ENCODE data around the gene TRAPPC1.

The TRAPPC1 gene

DNA sequence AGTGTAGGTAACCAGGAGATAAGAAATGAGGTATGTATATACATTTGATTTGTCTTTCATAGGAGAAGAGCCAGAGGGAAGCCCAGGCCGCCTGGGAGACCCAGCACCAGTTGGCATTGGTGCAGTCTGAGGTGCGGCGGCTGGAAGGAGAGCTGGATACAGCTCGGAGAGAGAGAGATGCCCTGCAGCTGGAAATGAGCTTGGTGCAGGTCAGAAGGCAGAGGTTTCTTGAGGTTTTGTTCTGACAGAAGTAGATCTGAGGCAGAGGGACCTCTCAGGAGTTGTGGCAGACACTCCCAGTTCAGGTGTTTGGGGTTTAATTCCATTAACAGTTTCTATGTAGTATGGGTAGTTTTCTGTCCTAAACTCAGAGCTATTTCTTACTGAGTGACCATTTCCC is 8.3 kb upstream of the TRAPPC1 start:
- DNase-seq: no peak

DNA sequence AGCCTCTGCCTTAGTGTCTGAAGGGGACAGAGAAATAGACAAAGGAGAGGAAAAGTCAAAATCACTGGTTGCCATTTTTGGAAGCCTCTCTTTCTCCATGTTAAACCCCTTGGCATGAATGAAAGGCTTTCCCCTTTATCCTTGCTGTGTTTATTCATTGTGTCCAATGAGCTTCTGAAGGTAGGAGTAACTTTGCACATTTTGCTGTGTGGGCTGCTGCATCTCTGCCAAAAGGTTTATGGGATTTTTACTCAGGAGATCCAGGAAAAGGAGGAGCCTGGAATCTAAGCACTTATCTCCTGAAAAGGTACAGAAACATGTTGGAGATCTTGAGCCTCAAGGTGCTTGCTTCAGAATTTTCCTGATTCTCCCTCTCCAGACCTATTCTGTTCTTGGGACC is 4.1 kb upstream of the TRAPPC1 start:
- DNase-seq: no peak

DNA sequence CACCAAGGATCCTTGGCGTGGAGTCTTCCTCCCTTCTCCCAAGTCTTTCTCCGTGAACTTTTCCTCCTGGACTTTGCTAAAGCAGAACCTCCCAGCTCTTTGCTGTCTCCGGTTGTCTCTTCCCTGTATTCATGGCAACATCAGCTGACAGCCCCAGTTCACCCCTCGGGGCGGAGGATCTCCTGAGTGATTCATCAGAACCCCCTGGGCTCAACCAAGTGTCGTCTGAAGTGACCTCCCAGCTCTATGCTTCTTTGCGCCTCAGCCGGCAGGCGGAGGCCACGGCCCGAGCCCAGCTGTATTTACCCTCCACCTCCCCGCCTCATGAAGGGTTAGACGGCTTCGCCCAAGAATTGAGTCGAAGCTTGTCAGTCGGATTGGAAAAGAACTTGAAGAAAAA is 1.2 kb upstream of the TRAPPC1 start:
- DNase-seq: no peak

DNA sequence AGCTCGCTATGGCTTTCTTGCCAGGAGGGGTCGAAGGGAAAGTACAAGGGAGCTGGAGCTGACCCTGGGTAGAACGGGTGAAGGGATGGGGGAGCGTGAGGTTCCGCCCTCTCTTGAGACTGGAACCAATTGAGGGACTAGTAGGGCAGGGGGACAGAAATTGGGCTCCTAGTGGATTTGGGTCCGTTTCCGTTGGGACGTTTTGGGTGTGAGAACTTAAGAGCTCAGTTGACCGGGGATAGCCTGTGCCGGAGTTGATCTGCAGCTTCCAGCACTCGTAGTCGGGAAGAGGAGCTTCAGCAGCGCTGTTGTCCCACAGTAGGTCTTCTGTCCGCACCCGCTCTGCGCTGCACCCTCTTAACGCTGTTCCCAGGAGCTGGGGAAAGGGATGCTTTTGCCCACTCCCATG is 741 bp upstream of the TRAPPC1 start:
- no peak for DNase-seq

DNA sequence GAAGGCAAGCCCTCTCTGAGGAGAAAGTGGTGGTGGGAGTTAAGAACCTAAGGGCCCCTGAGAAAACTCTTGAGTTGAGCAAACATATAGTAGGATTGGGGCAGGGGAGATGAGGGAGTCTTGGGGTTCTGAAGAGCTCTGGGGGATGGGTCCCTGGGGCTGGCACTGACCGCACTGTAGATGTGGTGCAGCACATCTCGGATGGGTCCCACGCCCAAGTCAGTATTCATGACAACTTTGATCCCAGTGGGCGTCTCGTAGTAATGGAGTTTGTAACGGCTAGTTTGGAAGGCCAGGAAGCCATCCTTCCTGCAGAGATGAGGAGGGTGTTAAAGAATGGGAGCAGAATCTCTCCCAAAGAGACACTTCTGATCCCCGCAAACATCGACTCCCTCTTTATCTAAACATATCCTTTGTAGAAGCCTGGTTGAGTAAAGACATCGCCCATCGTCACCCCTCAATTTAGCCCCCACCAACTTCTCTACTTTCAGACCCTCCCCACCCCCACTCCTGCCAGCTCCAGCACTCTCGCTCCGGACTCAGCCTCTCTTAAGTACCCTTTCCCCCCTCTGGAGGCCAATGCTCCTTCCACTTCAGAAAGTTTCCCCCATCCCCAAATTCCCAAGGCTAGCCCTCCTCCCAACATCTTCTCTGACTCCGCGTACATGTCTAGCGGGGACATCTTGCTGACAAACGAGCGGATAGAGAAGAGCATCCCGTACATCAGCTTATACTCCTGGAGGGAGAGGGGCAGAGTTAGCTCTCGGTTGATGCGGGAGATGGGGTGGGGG is 710 bp downstream of the TRAPPC1 start:
- DNase-seq: no peak

DNA sequence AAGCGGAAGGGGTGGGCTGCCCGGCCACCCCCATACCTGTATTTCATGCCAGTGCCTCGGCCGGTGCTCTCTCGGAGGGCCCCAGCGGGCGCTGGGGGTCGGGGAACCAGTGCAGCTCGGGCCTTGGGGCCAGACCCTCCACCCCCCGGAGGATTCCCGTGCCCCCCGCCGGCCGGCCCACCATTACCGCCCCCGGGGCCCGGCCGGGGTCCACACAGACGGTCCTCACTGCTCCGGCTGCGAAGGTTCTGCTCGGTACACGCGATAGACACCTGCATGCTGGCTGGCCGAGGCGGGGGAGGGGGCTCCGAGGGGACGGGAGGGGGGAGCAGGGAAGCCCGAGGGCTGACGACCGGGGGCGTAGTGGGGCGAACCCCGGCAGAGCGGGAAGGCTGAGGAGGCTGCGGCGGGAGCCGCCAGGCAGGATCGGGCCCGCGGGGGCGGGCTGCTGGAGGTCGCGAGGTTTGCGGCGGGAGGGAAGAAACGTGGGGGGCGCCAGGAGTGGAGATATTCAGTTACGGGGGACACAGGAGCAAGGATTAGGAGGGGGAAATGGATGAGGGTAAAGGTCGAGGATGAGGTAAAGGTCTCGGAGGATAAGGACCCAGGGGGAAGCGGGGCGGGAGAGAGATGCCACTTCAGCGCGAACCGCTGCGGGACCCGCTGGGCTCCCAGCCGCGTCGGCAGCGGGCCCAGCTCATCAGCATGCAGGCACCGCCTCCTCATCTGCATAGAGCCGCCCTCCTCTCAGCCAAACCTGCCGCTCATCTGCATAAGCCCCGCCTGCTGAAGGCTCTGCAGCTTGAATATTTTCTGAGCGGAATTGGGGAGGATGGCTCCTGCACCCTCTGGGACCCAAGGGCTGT is 2.4 kb downstream of the TRAPPC1 start, which contains the start of gene KCNAB3:
KCNAB3 (minus strand) TSS at position 699 of the 866 bp plus-strand sequence; CDS start at position 278, 421 bp downstream.
- peak; percentile 25 for DNase-seq

DNA sequence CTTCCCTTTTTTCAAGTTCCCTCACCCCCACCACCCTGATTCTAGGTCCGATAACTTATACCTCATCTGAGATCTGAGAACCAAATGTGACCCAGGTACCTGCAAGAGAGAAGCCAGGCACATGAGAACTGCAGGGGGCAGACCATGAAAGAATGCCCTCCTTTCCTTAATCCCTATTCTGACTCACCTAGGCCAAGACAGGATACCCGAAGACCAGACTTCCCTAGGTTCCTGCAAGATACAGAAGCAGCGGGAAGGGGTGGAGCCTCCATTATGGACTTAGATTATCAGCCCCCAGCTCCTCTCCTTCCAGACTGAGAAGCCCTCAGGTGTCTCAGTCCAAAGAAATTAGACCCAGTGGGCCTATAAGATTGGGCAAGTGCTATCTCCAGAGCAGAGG is 4.2 kb downstream of the TRAPPC1 start:
- DNase-seq: no peak

DNA sequence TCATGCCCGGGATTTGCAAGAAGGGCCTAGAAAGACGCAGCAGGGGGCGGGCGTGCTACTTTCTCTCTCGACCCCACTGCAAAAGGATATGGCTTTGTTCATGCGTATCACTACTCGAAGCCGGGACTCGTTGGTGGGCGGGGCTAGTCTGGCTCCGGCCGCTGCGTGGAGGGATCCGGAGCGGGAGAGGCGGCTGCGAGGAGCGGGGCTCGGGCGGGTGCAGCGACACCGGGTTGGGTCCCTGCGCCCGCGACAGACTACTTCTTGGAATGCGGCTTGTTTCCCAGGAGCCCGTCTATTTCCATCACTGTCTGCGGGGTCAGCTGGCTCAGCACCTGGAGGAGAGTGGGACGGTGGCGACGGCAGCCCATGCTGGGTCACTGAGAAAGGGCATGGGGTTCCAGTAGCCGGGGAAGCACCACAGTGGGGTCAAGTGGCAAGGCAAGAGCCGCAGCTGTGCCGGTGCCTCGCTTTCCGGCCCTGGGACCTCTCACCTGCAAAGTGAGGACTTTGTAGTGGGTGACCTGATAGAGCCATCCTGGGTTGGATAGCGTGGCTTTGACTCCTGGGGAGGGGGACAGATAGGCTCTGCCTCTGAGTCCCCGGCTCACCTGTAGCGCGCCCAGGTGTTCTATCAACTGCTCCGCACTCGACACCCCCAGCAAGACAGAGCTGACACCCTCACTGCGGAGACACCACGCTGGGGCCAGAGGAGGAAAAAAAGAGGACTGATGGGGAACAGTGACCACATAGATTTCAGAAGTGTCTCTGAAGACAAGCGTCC is 8.7 kb downstream of the TRAPPC1 start:
- DNase-seq: no peak

DNA sequence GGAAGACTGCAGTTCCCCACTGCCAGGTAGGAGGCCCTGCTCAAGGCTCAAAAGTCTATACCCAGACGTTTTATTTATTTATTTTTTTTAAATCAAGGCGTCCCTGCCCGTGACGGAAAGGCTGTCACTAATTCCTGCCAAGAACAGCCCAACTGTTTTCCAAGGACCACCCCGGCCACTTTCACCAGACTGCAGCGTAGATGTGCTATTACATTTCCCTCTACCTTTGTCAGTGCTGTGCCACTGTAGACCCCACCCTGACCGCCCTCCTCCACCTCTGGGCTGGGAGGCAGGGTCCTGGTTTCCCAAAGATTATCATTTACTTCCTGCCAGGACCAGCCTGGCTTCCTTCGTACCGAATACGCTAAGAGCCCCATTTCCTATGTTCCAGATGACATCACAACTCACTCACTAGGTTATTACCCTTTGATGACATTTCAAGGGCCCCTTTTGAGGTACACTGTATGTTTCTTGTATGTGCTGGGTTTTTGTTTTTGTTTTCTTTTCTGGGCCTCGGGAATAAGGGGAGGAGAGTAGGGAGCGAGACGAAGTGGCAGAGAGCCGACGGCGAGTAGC is 9.4 kb downstream of the TRAPPC1 start:
- DNase-seq: no peak

DNA sequence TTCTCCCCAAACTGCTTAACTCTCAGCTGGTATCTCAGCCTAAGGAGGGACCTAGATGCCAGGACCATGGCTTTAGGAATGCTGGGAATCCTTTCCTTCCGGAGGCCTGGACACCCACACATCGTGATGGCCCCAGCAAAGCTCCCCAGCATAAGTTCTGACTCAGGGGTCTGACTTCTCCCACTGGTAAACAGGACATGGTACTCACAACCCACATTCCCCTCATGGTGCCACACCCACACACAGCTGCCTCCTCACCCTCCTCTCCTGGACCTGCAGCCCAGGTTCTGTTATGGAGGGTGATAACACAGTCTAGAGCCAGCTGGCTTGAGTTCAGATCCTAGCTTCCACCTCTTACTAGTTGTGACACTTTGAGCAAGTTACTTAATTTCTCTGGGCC is 14.9 kb downstream of the TRAPPC1 start:
- no peak for DNase-seq

DNA sequence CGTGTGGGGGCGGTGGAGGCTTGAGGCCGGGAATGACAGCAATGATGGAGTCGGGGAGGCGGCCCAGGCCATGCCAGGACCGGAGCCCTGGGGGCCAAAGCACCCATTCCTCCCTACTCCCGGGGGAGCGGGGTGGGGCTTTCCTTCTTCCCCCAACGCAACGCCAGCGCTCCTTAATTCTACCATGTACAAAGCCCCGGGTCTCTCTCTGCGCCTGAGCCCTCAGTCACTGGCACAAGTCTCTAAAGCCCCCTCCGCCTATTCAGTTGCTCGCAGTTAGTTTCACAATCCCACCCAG is 15.4 kb downstream of the TRAPPC1 start:
- DNase-seq: no peak

DNA sequence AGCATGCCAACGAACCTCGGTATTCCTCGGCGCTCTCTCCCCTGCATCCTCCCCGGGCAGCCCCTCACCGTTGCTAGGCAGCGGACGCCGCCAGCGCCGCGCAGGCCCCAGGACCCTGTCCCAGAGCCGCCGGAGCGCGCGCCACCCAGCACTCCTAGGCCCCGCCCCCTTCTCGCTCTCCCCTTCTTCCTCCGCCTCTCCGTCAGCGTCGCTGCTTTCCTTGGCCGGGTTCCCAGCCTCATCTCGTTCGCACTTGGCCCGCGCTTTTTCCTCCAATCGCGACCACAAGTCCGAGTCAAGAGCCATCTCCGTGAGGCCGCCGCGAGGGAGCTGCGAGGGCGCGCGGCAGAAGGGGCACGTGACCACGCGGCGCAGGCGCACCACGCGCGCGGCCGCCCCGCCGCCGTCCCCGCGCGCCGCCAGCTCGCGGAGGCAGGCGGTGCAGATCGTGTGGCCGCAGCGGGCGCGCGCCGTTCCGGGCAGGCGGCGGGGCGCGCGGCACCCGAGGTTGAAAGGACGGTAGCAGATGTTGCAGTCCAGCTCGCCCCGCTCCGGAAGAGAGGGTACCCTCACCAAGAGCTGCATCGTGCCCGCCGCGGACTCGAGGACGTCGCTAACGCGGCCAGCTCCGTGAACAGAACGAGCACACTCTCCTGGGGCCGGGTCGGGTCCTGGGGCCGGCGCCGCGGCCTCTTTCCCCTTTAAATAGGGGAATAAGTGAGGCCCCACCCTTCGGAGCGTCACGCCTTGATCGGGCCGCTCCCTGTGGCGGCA is 15.9 kb downstream of the TRAPPC1 start, which contains the start of gene RNF227:
RNF227 (minus strand) TSS at position 679 of the 774 bp plus-strand sequence; CDS start at position 585, 94 bp downstream.
- DNase-seq: peak; percentile 36

DNA sequence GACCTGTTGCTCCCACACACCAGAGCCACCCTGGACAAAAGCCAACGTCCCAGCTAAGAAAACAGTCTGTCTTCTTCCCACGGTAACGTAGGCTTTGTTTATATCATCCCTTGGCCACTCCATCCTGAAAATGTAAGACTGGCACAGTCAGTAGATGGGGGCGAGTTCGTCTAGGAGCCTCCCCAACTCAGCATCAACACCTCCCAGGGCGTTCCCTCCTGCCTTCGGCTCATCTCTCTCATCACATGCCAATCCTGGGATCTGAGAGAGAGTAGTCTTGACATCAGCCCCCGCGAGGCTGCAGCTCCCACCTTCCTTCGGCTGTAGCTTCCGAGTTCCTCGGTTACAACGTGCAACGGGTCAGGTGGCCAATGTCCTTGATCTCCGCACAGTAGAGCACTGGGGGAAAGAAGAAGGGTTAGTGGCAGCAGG is 16.6 kb downstream of the TRAPPC1 start:
- DNase-seq: no peak

DNA sequence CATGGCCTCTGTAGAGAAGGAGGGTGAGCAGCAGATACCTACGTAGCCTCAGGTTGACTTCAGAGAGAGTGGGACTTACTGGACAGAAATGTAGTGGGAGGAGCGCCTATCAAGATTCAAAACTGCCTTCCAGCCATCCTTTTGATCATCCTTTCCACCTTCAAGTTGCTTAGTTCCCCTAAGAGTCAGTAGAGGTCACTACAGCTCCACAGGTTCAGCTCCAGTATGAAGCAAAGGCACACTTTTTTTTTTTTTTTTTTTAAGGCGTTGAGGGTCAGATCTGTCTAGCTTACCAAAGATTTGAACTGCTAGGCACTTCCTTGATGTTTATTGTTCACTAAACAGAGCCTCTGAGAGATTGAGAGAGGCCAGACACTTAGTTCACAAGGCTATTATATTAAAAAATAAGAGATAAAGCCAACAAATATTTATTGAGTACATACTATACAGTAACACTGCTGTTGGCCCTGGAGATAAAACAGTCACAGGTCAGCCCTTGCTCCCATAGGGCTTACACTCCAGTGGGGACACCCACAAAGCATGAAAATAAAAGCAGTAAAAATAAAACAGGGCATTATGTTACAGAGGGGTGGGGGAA is 18.7 kb downstream of the TRAPPC1 start:
- no peak for DNase-seq

DNA sequence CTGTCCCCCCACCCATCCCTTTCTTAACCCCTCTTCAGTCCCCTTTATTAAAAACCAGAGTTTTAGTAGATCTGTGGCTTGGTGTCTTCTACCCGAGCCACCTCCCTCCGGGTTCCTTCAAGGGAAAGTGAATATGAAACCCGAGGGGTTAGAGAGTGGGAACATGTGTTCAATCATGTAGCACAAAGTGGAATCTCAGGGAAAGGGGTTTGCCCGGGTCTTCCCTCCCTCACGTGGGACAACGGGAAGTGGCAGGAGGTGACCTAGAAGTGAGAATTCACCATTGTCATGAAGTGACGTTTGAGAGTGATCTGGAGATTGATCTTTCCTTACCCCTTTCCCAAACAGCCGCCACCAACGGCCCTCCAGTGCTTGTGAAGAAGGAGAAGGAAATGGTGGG is 20.6 kb downstream of the TRAPPC1 start:
- DNase-seq: no peak

DNA sequence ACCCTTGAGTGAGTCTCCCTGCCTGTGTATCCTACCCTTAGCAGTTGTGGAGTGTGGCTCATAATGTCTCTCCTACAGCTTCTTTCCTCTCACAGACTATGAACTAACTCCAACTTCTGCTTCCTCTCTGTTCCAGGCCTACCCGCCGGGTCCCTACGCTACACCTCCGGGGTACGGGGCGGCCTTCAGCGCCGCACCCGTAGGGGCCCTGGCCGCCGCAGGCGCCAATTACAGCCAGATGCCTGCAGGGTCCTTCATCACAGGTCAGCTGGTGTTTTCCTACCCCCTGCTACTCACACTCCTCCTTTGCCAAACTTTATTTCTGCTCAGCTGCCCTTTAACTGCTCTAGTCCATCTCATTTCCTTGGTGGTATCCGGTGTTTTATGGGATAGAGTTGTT is 21.0 kb downstream of the TRAPPC1 start:
- no peak for DNase-seq

DNA sequence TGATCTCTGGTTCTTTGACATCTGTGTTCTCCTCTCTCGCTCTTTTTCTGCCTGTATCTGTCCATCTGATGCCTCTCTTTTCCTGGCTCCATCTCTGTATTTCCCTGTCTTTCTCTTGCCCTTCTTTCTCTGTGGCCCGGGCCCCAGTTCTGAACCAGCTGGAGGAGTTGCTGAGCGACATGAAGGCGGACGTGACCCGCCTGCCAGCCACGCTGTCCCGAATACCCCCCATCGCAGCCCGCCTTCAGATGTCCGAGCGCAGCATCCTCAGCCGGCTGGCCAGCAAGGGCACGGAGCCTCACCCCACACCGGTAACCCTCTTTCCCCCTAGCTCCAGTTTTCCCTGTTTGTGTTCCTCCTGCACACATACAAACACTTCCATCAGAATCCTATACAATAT is 21.5 kb downstream of the TRAPPC1 start:
- no peak for DNase-seq

DNA sequence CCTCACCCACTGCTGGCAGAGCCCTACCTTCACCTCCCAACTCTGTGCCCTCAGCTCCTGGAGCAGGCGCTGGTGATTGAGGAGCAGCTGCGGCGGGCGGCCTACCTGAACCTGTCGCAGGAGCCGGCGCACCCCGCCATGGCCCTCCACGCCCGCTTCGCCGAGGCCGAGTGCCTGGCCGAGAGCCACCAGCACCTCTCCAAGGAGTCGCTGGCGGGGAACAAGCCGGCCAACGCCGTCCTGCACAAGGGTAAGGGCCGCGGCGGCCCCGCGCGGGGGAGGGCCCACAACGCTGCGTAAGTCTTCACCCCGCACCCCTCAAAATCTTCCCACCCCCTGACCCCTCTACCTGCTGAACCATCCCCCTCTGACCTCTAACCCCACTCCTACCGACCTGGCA is 22.7 kb downstream of the TRAPPC1 start:
- DNase-seq: no peak

DNA sequence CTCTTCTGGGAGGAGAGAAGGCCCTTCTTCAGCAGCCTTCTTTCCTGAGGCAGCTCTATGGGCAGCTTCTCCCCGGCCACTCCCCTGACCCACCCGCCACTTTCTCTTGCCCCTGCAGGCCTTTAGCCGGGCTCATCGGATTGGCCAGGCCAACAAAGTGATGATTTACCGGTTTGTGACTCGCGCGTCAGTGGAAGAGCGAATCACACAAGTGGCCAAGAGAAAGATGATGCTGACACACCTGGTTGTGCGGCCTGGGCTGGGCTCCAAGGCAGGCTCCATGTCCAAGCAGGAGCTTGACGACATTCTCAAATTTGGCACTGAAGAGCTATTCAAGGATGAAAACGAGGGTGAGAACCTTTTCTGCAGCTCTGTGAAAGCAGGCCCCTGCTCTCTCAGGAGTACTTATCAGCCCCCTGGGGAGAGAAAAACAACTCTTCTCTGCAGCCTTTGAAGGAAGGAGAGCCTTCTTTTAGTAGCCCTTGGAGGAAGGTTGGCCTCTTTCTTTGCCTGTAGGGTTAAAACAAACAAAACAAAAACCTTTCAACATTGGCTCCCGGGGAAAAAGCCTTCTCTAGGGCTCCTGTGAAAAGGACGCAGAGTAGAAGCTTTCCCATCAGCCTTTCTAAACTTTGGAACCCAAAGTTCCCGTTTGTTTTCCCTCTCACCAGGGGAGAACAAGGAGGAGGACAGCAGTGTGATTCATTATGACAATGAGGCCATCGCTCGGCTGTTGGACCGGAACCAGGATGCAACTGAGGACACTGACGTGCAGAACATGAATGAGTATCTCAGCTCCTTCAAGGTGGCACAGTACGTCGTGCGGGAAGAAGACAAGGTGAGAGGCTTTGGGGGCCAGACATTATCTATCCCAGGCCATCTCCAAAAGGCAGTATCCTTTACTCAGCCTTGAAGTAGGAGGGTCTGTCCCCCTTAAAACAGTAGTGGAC is 28.3 kb downstream of the TRAPPC1 start:
- DNase-seq: no peak

DNA sequence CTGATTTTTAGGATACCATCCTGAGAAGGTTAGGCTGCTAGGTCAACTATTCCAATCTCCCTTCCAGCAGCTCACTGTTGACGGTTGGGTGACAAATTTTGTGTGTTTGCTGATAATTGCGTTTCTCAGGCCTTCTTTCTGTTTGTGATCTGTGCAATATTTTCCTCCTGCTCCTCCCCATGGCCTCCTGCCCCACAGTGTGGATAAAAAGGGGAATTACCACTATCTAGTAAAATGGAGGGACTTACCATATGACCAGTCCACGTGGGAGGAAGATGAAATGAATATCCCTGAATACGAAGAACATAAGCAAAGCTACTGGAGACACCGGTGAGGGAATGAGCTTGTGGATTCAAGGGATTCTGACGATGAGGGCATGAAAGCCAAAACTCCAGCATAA is 34.0 kb downstream of the TRAPPC1 start:
- no peak for DNase-seq

DNA sequence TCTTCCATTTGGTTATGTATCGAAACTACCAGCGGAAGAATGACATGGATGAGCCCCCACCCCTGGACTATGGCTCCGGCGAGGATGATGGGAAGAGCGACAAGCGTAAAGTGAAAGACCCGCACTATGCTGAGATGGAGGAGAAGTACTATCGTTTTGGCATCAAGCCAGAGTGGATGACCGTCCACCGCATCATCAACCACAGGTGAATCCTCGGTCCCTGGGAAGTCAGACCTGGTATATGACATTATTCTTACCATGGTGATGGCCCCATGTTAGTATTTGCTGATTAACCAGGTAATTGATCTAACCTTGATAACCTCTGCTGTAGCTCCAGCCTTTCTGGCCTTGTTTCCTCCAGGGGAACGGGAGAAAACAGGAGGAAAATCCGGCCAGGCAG is 34.7 kb downstream of the TRAPPC1 start:
- DNase-seq: no peak
